Activated CD4-positive, alpha-beta T cell treated with anti-CD3 and anti-CD28 coated beads, Interleukin-2, amount 10 ng/mL, durations not matched to agents 7 days and 5 days (primary cell): ENCODE measurements around the gene CDC25C. TPM values are rescaled to one million over a fixed set of nuclear protein-coding genes. Genes with fewer than 3 reads are reported as not detected.

ENCODE experiments used
- CTCF ChIA-PET: fragments of 350-600 bp; sonication (Branson Sonifier 250); formaldehyde crosslinking; loops from one replicate; lab custom pipeline; 2021; ENCODE audit warnings: antibody characterized with exemption; lab: Charles Lee
- POLR2A ChIA-PET: fragments of 350-600 bp; sonication (Branson Sonifier 250); formaldehyde crosslinking; loops from one replicate; lab custom pipeline; 2021; ENCODE audit warnings: antibody characterized with exemption; lab: Charles Lee
- DNase-seq: peaks from one replicate; pipeline ENCODE4 v3.0.0-alpha.2; 2020
- H3K27ac Mint-ChIP-seq: one replicate; pipeline ENCODE4 v1.8.0; 2021; ENCODE audit warnings: mild to moderate bottlenecking, moderate library complexity, mixed read lengths
- H3K27me3 Mint-ChIP-seq: one replicate; pipeline ENCODE4 v1.8.0; 2021; ENCODE audit warnings: mixed read lengths
- H3K36me3 Mint-ChIP-seq: one replicate; pipeline ENCODE4 v1.8.0; 2021; ENCODE audit warnings: low read depth, mixed read lengths
- H3K4me1 Mint-ChIP-seq: one replicate; pipeline ENCODE4 v1.8.0; 2021; ENCODE audit warnings: mixed read lengths
- H3K4me3 Mint-ChIP-seq: one replicate; pipeline ENCODE4 v1.8.0; 2021; ENCODE audit warnings: mild to moderate bottlenecking, moderate library complexity, mixed read lengths
- H3K9me3 Mint-ChIP-seq: one replicate; pipeline ENCODE4 v1.8.0; 2021; ENCODE audit warnings: mixed read lengths
- total RNA-seq, 2 experiments: library from RNA; stranded (reverse); gene quantifications; one replicate each; pipeline ENCODE4 v1.2.3, GENCODE V29; 2021

Gene CDC25C
- total RNA-seq, 2 experiments from 2014 or later, result 15.8 to 19.0 TPM

- H3K9me3 Mint-ChIP-seq, result no peaks in the 10 kb centered on the region
- H3K27ac Mint-ChIP-seq, result no peak overlapping the region
- H3K27me3 Mint-ChIP-seq, result peaks cover 52% of the 10 kb centered on the region
- peaks cover 11% of the 10 kb centered on the region for H3K4me1 Mint-ChIP-seq
- no peak overlapping the region for H3K4me3 Mint-ChIP-seq
- CTCF ChIA-PET, result interaction anchor here (0.6 to 1.9 kb wide), 3 partner anchors 111 to 660 kb away, joined by 3 to 8 read pairs (median 3); partner anchors contain the start of gene KDM3B
- no peak for DNase-seq
- POLR2A ChIA-PET, result no interaction called here
- no peaks in the 10 kb centered on the region for H3K36me3 Mint-ChIP-seq
These were observed 90.8 kb downstream of the CDC25C start for GRCh38 chr5:138240650-138241385.

- POLR2A ChIA-PET, result no interaction called here
- Mint-ChIP-seq H3K4me3 (no peak overlapping the region), H3K9me3 (no peaks in the 10 kb centered on the region), H3K36me3 (no peaks in the 10 kb centered on the region), H3K27me3 (peaks cover 33% of the 10 kb centered on the region), H3K4me1 (peaks cover 11% of the 10 kb centered on the region), H3K27ac (no peak overlapping the region)
- CTCF ChIA-PET, result interaction anchor here (0.6 to 1.2 kb wide), 2 partner anchors 16 to 114 kb away, joined by 3 to 4 read pairs; no protein-coding TSS in a partner anchor
- no peak for DNase-seq
These were observed 93.6 kb downstream of the CDC25C start for GRCh38 chr5:138238034-138238433.

Other genes with a start within 250 kb of the CDC25C start
- gene WNT8A, start 247.8 kb downstream of the CDC25C start, total RNA-seq, result not detected
- not detected for gene NME5, start 192.4 kb downstream of the CDC25C start, total RNA-seq
- 10 to 100 TPM; 74.6 to 77.1 TPM for gene BRD8, start 153.2 kb downstream of the CDC25C start, total RNA-seq
- gene KIF20A, start 152.7 kb downstream of the CDC25C start, total RNA-seq, result 10 to 100 TPM; 70.9 to 74.7 TPM
- 10 to 100 TPM; 32.2 to 34.6 TPM for gene CDC23, start 118.5 kb downstream of the CDC25C start, total RNA-seq
- under 1 TPM; 0.15 to 0.21 TPM for gene GFRA3, start 57.2 kb downstream of the CDC25C start, total RNA-seq
- gene FAM53C, start 6.5 kb upstream of the CDC25C start, total RNA-seq, result 10 to 100 TPM; 23.7 to 25.5 TPM
- gene KDM3B, start 20.9 kb upstream of the CDC25C start, total RNA-seq, result 10 to 100 TPM; 60.4 to 65.7 TPM
- gene REEP2, start 107.3 kb upstream of the CDC25C start, total RNA-seq, result under 1 TPM; 0.62 to 0.77 TPM
- 1 to 10 TPM in 1 of 2 experiments, under 1 TPM in 1; 0.97 to 1.1 TPM for gene EGR1, start 133.7 kb upstream of the CDC25C start, total RNA-seq
- gene ETF1, start 211.4 kb upstream of the CDC25C start, total RNA-seq, result 10 to 100 TPM; 65.3 to 72.1 TPM
- 100 to 1,000 TPM; 168 to 171 TPM for gene HSPA9, start 243.6 kb upstream of the CDC25C start, total RNA-seq